HG02884 (cell line): ENCODE measurements around the gene ANO10.
"Not testable (repeated sequence)": the region's sequence is repeated elsewhere in the genome, so short reads cannot be mapped to it uniquely, and the experiment has no call there.

Experiments used
- ATAC-seq: cut with Tn5 transposase; IDR thresholded peaks from one replicate; pipeline ENCODE4 v1.9.1; 2021; ENCODE audit warnings: mild to moderate bottlenecking, moderate library complexity; ENCODE audit not compliant: unreplicated experiment

The ANO10 gene

GRCh38 chr3:43629257-43629656 is 7.4 kb upstream of the ANO10 start:
- ATAC-seq, result no peak

GRCh38 chr3:43627360-43627759 is 5.5 kb upstream of the ANO10 start:
- ATAC-seq, result no peak

GRCh38 chr3:43624619-43625305 is 3.0 kb upstream of the ANO10 start:
- ATAC-seq, result no peak

- ATAC-seq, result no peak
Observed at GRCh38 chr3:43620831-43621655, 768 bp downstream of the ANO10 start.

GRCh38 chr3:43619588-43619987 is 2.2 kb downstream of the ANO10 start:
- ATAC-seq, result no peak

GRCh38 chr3:43618142-43618541 is 3.7 kb downstream of the ANO10 start:
- ATAC-seq, result no peak

- no peak for ATAC-seq
Observed at GRCh38 chr3:43616034-43616433, 5.8 kb downstream of the ANO10 start.

GRCh38 chr3:43615133-43615532 is 6.7 kb downstream of the ANO10 start:
- no peak for ATAC-seq

GRCh38 chr3:43613976-43614375 is 7.8 kb downstream of the ANO10 start:
- no peak for ATAC-seq

DNA sequence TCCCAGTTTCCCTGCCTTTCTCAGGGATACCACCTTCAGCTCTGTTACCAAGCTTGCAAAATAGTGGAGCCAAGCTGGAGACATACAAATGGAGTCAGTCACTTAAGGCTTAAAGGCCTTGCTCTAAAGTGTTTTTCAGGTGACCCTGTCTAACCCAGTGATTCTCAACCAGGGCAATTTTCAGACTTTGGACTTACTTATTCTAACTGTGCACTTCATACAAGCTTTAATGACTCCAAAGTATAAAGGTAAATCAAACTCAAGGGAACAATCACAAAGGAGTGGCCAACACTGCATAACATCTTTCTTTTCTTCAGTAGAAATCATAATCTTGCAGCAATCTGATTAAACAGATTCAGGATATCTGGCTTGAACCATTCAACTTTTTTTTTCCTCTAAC is 9.4 kb downstream of the ANO10 start:
- ATAC-seq, result no peak

- ATAC-seq, result no peak
Observed at GRCh38 chr3:43609406-43609805, 12.4 kb downstream of the ANO10 start.

GRCh38 chr3:43608751-43609150 is 13.1 kb downstream of the ANO10 start:
- ATAC-seq, result no peak

DNA sequence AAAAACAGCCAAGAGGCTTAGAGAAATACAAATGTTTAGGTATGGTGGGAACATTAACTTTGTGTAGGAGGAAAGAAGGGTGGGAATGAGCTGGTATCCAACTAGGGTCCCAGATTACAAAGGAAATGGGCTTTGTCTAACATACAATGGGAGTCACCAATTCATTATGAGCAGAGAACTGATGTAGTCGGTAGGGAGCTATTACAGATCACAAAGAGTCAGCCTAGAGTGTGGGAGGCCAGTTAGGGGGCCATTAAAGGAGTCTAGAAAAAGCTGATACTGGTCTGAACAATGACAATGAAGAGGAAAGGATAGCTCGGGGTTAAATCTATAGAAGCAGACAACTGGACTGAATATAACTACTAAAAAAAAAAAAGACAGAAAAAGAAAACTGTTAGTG is 15.5 kb downstream of the ANO10 start:
- no peak for ATAC-seq

DNA sequence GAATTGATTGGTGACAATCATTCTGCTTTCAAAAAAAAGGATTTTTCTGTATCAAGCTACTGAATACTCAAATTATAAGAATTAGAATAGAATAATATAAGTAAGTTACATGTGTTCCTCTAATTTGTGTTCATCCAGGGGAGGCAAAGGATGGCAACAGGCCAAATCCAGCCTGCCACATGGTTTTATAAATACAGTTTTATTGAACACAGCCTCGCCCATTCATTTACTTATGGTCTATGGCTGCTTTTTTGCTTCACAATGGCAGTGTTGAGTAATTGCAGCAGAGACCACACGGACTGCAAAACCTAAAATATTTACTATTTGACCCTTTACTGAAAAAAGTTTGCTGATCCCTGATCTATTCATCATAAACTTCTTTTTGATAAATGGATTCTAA is 21.9 kb downstream of the ANO10 start:
- ATAC-seq, result not testable (repeated sequence)

GRCh38 chr3:43597961-43598360 is 23.9 kb downstream of the ANO10 start:
- no peak for ATAC-seq

GRCh38 chr3:43596178-43596577 is 25.6 kb downstream of the ANO10 start:
- not testable (repeated sequence) for ATAC-seq

- not testable (repeated sequence) for ATAC-seq
Observed at GRCh38 chr3:43595280-43595679, 26.5 kb downstream of the ANO10 start.

DNA sequence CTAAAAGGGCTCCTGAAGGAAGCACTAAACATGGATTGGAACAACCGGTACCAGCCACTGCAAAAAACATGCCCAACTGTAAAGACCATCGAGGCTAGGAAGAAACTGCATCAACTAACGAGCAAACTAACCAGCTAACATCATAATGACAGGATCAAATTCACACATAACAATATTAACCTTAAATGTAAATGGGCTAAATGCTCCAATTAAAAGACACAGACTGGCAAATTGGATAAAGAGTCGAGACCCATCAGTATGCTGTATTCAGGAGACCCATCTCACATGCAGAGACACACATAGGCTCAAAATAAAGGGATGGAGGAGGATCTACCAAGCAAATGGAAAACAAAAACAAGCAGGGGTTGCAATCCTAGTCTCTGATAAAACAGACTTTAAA is 28.2 kb downstream of the ANO10 start:
- not testable (repeated sequence) for ATAC-seq

GRCh38 chr3:43591866-43592265 is 29.9 kb downstream of the ANO10 start:
- ATAC-seq, result not testable (repeated sequence)

DNA sequence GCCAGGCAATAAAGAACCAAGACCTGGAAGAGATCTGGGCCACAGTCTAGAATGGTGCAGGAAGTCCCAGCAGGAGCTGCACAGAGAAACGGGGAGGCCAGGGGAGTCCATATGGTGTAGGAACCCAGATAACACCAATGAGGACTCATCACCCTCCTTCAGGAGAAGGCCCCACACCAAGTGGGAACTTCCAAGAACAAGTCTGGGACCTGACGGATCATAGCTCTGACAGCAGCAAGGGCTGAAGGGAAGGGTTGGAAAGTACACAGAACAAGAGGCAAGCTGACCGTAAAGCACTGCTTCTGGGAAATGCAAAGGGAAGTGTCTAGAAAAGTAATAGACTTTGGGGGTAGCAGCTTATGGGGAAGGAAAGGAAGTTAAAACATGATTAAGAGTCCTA is 34.5 kb downstream of the ANO10 start:
- no peak for ATAC-seq

GRCh38 chr3:43584043-43584826 is 37.6 kb downstream of the ANO10 start:
- no peak for ATAC-seq

GRCh38 chr3:43583481-43583880 is 38.3 kb downstream of the ANO10 start:
- ATAC-seq, result no peak
